HG03175 (cell line): ENCODE results near the gene PALLD.
"Not testable (repeated sequence)": the region's sequence is repeated elsewhere in the genome, so short reads cannot be mapped to it uniquely, and the experiment has no call there.

Source experiments
- ATAC-seq: cut with Tn5 transposase; IDR thresholded peaks from one replicate; pipeline ENCODE4 v1.9.1; 2021; ENCODE audit warnings: mild to moderate bottlenecking, moderate library complexity; ENCODE audit not compliant: unreplicated experiment

Gene PALLD

DNA sequence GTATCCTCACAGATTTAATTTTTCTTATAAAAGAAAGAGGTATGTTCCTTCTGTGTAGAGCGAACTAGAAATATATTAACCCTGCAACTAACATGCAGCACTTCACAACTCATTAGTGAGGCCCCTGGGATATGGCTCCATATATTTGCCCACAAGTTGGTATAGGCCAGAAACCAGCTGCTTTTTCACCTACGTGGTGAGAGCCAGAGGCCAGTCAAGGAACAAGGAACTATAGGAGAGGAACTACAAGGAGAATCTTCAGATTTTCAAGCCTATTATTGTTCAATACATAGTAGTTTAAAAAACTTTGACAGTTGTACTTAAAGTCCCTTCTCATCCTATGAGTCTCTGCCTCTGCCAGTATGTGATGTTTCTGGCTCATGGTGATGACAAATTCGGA lies 307.3 kb downstream of the PALLD start:
- no peak for ATAC-seq

- no peak for ATAC-seq
Measured at GRCh38 chr4:168805341-168805740, 308.5 kb downstream of the PALLD start.

- not testable (repeated sequence) for ATAC-seq
Measured at GRCh38 chr4:168806247-168806646, 309.4 kb downstream of the PALLD start.

DNA sequence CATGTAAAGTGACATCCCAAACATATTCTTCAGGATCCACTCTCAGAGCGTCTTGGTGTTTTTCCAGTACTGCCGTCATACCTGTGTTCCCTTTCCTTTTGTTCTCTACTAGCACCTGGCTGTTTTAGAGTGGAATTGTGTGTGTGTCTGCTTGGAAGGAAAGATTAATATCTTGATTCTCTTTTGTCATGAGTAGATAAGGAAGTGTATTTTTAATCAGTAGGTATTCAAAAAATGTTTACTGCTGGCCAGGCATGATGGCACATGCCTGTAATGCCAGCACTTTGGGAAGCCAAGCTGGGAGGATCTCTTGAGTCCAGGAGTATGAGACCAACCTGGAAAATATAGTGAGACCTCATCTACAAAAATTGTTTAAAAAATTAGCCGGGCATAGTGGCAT lies 314.4 kb downstream of the PALLD start:
- no peak for ATAC-seq

- ATAC-seq = no peak
Measured at GRCh38 chr4:168811786-168812651, 315.2 kb downstream of the PALLD start.

- no peak for ATAC-seq
Measured at GRCh38 chr4:168812806-168813205, 316.0 kb downstream of the PALLD start.

- no peak for ATAC-seq
Measured at GRCh38 chr4:168813890-168814289, 317.0 kb downstream of the PALLD start.

DNA sequence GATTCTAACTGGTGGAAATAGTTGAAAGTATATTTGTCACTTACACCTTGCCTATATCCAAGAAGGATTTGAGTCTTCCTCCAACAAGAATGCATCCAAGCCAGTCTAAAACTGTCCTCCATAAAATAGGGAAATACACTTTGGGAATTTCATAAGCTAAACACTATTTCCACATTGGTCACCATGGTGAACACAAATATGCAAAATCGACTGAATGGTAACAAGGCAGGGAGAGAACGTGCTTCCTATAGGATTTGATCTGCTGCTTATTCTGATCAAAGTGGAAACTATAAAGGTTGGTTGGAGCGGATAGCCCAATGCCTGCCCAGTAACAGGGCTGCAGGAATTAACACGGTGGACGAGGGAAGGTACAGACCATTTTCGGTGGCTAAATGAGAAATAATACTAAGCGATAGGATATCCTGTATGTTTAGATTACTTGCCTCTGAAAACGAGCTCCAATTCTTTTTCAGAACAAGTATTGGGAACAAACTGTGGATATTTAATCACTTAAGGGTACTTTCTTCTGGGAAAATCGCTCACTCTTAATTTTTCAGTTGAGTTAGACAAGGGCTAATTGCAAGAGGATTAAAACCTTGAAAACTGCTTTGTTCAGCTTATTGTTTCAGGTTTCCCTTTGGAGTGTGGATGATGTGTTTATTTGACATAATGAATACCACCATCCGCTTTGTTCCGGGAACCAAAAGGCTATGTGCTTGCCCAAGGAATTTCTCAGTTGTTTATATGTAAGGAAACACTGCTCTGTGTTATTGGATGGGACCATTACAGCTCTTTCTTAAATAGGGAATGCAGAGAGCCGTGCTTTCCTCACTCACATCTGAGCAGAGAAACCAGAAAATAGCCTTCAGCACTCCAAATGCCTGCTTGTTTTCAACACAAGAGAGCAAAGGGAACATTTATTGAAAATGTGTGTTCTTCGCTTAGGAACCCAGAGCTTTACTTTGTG lies 318.8 kb downstream of the PALLD start:
- no peak for ATAC-seq

- no peak for ATAC-seq
Measured at GRCh38 chr4:168817370-168817769, 320.5 kb downstream of the PALLD start.

DNA sequence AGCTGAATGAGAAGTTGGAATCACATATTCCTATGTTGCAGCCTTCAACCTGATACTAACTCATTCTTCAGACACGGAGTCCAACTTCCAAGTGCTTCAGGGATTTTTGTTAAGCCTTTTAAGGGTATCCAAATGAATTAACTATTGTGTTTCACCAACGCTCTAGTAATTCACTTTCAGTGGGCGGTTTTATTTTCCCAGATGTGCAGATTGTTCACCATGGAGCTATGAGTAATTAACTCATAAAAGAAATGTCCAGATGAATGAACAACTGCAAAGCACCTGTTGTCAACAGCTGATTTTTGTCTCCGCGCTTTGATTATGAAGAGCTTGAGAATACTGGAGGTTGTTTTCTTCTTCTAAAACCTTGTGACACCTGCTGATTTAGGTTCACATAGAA lies 325.6 kb downstream of the PALLD start:
- no peak for ATAC-seq

- no peak for ATAC-seq
Measured at GRCh38 chr4:168825975-168826374, 329.1 kb downstream of the PALLD start.

DNA sequence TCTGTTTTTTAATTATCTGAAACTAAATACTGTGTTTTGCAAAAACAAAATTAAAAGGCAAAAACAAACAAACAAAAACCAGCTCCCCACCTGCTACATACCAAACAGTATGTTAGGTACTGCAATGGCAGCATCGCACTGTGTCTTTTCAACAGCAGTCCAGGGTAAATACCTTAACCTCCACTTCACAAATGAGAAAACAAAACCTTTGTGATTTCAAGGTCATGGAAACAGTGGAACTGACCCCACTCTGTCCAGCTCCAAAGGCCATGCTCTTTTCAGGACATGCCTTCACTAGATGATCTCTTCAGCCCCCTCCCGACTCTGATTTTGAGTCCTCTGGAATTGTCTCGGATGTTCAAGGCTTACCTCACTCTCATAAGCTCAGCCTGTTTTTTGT lies 329.8 kb downstream of the PALLD start:
- ATAC-seq = no peak

- ATAC-seq = no peak
Measured at GRCh38 chr4:168830777-168831512, 334.1 kb downstream of the PALLD start.

- peak; percentile 11 for ATAC-seq
Measured at GRCh38 chr4:168831585-168831918, 334.7 kb downstream of the PALLD start.

DNA sequence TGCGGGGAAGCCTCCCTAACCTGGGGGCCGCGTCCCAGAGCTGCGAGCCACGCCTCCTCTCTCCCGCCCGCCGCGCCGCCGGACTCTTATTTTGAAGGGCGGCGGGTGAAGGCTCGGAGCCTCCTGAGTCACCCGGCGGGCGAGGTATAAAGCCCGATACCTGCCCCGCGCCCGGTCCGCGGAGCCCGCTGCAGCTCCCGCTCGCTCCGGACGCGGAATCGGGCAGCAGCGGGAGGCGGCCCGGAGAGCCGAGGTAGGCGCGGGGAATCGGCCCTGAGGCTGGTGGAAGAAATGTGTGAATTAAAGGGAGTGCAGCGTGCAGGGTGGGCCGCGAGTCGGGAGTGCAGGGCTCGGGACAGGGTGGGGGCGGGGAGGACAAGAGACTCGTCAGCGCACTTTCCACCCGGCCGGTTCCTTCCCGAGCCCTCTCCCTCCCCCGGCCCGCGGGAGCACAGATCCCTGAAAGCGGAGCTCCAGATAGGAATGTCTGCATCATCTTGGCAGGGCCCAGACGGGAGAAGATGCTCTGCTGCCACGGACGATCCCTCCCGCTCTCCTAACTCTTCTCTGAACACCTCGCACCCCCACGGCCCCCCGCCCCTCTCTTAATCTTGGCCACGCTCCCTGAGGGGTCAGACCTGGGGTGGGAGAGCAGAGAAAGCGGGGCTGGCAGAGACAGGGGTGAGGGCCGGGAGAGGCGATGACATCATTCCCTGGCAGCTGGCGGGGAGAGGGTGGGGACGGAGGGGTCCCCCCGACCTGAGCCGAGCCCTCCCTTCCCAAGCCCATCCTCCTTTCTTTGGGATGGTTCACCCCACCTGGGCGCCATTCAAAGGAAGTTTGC lies 335.3 kb downstream of the PALLD start:
- peak; percentile 83 for ATAC-seq

- ATAC-seq = no peak
Measured at GRCh38 chr4:168832763-168833575, 336.1 kb downstream of the PALLD start.

GRCh38 chr4:168833881-168834280 lies 337.0 kb downstream of the PALLD start:
- ATAC-seq = no peak

GRCh38 chr4:168835880-168836454 lies 339.1 kb downstream of the PALLD start:
- ATAC-seq = no peak

- no peak for ATAC-seq
Measured at GRCh38 chr4:168836490-168836889, 339.6 kb downstream of the PALLD start.
